Dermis microvascular lymphatic vessel endothelial cell (primary cell): ENCODE results near the gene ADGB. TPM values are rescaled to one million over a fixed set of nuclear protein-coding genes. Genes with fewer than 3 reads are reported as not detected.
"Not testable (repeated sequence)": the region's sequence is repeated elsewhere in the genome, so short reads cannot be mapped to it uniquely, and the experiment has no call there.

Experiments used
- DNase-seq, 2 donors: peaks; one replicate each; pipeline versions ENCODE4 v3.0.0 to v3.0.0-alpha.2; 2010; ENCODE audit warnings: low read depth in 2 of 2
- total RNA-seq: library from RNA; depleted of rRNA; stranded (reverse); fragments of >200 nt; gene quantifications from 2 replicates; pipeline ENCODE4 v1.2.1, GENCODE V29; 2014

Gene ADGB
- total RNA-seq, 1 donor from 2014 or later = not detected

DNA sequence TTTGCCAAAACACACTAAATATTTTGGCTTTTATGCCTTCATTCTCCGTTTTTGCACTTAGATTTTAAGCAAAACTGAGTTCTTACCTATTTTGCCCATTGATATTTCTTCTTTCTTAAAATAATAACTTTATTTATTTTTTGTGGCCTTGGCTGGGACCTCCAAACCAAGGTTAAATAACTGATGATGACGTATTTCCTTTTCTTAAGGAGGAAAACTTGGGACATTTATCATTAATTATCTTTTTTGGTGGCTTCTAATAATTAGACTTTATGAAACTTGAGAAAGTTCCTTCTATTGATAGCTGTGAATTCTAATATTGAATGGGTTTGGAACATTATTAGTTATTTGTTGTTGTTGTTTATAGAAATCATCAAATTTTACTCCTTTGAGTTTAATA is 154.5 kb downstream of the ADGB start:
- DNase-seq = no peak

DNA sequence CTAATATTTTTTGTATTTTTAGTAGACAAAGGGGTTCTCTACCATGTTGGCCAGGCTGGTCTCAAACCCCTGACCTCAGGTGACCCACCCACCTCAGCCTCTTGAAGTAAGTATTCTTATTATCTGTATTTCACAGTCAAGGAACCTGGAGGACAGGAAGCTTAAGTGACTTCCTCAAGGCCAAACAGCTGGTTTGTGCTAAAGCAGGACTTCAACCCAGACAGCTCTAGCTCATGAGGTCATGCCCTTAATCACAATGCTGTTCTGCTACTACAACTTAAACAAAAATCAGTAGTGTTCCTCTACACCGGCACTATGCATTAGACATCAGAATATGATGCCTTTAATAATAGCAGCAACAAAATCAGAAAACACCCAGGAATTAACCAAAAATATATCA is 168.9 kb downstream of the ADGB start:
- no peak for DNase-seq

DNA sequence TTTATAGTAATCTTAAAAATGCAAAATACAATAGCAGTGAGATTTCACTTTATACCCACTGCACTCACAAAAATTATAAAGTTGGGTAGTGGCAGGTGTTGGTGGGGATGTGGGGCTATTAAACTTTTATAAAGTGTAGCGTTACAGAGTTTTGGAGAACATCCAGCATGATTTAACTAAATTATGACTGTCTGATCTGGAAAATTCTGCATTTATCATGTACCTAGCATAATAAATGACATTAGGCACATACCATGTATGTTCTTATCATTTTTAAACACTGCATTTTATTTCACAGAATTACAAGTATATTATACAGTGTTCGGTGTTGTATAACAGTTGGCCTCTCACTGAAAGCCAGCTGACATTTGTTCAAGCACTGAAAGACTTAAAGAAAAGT is 169.9 kb downstream of the ADGB start:
- no peak for DNase-seq

DNA sequence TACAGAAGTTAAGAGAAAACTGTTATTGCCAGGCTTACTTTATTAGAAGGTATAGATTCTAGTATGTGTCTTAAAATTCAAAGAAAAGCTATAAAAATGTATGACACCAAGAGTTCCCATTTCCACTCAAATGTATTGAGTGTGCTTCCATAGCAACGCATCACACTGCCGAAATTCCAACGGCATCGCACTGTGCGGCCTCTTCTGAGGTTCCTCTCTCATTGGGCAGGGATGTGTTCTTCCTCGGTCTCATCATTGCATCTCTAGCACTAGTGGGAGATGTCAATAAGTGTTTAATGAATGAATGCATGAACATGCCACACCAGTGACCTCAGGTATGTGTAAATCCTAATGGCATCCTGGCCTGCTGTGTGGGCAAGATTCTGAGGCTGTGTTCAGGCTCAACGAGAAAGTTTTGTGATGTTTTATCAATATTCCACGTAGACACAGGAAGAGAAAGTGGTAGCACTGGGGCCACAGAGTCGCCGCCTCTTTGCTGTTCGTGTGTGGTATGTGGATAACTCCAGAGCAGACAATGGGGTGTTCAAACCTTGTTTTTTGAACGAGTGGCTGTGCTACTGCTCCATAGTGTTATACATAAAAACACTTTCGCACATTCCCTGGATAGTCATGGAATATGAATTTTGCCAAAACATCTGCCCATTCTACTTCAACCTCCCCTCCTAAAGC is 171.6 kb downstream of the ADGB start:
- no peak for DNase-seq

DNA sequence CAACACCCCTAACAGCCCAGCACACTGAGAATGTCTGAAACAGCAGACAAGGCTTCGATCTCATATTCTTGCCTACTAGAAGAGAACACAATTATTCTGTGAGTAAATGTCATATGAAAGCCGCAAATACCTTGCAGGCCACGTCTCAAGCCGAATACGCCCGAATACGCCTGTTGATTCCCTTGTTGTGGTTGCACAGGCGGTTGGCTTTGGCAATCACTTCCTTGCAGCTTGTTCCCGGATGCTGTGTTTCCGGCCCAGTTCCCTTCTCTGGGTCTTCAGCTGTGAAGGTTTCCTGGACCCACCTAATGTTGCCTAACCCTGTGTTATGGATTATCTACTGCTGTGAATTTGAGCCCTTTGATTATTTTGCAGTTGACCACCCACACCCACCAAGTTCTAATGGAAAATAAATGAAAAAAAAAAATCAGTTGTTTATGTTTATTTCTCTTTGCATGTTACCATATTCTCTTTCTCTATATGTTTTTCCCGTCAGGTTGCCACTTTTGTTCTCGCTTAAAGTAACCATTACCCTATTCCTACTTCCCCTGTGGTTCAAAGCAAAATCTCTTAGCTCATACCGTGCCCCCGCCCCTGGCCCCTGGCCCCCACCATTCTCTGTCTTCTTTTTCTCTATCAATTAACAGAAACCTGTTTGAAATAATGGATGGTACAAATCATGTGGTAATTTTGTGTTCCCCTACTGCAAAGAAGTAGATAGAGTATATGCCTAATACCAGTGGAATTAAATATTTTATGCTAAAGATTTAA is 172.4 kb downstream of the ADGB start:
- DNase-seq = peak; percentile 17 to 86

DNA sequence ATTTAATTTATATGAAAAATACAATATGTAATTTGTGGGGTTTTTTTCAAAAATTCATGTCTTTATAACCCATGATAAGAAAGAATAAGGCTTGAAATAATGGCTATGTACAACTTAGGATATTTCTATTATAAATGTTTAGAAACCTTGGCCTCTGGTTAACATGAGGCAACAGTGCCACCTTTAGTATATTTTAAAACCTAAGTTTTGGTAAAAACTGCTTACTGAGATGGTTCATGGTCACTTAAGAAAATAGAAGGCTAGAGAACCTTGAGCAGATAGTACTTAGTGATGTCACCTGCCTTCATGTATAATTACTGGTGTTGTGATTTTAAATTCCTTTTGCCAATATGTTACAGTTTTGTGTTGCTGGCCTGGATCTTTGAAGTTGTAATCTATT is 176.4 kb downstream of the ADGB start:
- DNase-seq = peak in 1 of 2 donors; percentile 12

DNA sequence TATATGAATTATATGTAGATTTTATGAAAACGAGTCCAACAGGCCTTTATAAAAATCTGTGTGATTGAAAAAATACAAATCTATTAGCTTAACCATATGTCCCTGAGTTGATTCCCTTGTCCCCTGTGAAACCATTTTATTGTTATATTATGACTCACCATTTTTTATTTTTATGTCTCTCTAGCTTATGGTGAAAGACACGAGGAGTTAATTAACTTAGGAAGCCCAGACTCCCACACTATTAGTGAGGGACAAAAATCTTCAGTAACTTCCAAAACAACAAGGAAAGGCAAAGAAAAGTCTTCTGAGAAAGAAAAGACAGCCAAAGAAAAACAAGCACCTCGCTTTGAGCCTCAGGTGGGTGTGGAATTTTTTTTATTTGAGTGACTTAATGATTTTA is 183.1 kb downstream of the ADGB start:
- DNase-seq = no peak

DNA sequence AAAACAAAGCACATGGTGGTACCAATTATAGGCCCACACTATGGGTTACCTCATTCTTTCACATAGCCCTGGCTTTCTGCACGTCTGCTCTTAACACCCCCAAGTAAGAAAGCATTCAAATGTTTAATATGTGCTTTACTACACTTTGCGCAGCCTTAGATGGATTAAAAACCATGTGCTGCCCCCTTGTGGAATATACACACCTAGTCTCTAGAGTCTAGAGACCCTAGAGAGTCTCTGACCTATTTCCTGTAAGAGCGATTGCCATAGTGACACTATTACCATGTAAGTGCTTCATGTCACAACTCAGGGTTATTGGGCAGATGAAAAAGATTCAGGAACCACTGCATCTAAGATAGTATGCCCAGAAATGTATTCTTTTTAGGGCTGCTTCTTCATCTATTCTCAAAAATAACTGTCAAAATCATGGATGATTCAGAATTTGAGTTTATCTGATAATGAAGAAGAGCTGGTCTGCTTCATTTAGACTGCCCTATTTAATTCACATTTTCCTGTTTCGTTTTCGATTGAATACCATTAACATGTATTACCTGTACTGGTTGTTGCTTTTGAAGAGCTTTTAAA is 186.3 kb downstream of the ADGB start:
- DNase-seq = peak; percentile 27 to 55

DNA sequence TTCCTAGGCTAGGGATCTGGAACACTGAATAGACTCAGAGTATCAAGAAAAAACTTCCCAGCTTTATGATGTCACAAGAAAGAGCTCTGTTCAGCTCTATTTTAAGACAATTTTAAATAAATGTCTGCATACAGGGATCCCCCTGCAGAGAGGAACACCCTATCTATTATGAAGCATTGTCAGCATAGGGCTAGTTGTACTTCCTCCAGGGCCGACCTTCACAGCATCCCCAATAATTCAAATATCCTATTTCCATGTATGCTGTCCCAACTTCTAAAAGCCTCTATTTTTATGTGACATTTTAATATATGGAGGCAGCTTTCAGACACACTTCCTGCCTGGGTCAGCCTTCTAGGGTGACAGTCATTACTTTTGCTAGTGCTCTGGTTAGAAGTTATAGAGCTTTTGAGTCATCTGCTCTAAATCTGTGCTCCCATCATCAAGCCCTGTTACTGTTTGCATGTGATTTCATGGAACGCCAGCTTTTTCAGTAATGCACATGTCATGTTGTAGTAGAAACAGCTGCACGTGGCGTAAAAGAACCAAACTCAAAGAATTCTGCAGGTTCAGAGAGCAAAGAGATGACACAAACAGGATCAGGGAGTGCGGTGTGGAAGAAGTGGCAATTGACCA is 189.2 kb downstream of the ADGB start:
- no peak for DNase-seq

DNA sequence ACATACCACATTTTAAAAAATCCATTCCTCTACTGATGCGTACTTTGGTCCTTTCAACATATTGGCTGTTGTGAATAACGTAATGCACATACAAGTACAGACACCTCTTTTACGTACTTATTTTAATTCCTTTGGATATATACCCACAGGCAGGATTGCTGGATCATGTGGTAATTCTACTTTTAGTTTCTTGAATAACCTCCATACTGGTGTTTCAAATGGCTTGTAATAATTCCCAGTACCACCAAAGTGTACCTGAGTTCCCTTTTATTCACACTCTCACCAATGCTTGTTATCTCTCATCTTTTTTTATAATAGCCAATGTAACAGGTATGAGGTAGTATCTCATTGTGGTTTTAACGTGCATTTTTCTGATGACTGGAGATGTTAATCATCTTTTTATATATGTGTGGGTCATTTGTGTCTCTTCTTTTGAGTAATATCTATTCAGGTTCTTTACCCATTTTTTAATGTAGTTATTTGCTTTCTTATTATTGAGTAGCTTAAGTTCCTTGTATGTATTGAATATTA is 191.9 kb downstream of the ADGB start:
- no peak for DNase-seq

DNA sequence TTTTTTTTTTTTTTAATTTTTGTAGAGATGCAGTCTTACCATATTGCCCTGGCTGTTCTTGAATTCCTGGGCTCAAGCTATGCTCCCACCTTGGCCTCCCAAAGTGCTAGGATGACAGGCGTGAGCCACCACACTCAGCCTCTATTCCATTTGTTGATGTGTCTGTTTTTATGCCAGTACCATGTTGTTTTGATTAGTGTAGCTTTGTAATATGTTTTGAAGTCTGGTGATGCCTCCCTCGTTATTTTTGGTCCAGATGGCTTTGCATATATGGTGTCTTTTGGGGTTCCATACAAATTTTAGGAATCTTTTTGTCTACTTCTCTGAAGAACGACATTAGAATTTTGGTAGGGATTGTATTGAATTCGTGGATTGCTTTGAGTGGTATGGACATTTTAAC is 193.2 kb downstream of the ADGB start:
- DNase-seq = no peak

DNA sequence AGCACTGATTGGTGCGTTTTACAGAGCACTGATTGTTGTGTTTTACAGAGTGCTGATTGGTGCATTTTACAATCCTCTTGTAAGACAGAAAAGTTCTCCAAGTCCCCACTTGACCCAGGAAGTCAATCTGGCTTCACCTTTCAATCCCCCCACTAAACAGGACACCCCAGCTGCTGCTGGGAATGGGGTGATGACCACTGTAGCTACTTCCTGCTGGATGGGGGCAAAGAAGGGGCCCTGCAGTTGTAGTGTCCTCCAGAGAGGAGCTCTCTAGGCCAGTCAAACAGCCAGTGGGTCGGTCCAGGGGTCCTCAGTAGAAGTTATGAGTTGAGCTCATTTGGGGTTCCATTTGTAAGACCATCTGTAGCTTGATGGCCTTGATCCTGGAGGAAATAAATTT is 194.4 kb downstream of the ADGB start:
- not testable (repeated sequence) for DNase-seq

DNA sequence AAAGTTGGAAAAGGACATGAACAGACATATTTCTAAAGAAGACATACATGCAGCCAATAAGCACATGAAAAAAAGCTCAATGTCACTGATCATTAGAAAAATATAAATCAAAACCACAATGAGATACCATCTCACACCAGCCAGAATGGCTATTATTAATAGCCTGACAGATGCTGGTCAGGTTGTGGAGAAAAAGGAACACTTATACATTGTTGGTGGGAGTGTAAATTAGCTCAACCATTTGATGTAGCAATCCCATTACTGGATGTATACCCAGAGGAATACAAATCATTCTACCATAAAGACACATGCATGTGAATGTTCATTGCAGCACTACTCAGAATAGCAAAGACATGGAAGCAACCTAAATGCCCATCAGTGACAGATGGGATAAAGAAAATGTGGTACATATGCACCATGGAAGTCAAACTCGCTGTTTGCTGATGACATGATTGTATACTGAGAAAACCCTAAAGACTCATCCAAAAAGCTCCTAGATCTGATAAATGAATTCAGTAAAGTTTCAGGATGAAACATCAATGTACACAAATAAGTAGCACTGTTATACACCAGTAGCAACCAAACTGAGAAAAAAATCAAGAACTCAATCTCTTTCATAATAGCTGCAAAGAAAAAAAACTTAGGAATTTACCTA is 196.8 kb downstream of the ADGB start:
- no peak for DNase-seq

DNA sequence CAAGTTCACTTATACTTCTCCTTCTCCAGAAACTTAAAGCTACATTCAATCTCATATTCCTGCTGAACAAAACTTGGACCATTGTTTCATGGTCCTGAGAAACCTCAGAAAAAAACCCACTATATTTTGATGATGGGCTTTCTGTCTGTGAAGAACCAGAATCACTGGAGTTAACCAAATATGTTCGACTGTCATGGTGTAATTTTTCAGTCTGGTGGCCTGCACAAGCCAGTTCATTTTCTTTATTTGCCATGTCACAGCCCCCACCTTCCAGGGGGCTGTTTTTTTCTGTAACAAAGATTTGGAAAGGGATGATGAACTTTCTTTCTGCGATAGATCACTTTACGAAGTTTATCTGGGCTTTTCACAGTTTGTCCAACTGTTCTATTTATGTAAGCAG is 204.4 kb downstream of the ADGB start:
- DNase-seq = not testable (repeated sequence)

DNA sequence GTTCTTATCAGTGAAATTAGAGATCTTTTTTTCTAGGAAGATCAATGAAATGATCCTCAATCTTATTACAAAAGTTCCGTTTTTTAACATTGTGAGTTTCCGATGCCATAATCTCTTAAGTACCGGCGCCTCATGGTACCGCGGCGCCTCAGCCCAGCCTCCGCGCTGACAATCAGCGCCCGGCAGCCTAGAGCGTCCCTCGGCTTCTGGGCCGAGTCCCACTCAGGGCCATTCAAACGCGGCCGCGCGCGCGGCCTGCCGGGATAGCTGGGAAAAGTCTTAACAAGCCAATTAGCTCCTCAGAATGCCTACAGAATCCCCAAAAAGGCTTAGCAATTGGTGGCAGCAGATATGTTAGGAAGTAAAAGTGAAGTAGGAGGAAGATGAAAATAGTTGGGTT is 204.8 kb downstream of the ADGB start:
- DNase-seq = no peak

DNA sequence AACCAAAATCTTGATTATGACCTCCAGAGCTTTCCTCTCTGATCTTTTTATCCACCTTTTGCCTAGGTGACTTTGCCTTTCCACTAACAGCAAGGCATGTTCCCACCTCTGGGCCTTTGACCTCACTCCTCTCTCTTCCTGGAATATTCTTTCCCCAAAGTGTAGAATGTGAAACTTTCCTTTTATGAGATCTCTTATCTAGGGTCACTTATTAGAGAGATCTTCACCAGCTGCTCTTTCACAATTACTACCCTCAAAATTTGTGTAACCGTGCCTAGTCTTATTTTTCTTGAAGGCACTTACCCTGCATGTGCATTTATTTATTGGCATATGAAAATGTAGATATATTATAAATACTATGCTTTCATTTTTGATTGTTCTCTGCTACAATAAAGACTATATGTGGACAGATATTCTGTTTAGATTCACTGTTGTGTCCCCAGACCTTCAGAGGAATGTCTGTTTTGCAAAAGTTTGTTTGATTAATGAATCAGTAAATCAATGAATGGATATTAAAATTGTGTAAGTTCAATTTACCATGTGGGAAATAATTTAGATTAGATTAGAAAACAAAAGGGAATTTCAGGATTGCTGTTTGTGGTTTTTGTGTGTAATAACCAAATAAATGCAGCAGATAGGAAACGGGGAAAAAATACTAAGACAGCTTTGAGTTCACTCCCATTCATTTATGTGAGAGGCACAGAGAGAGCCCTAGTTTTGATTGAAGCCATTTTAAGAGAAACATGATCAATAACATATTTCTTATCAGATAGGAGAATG is 207.0 kb downstream of the ADGB start:
- no peak for DNase-seq

DNA sequence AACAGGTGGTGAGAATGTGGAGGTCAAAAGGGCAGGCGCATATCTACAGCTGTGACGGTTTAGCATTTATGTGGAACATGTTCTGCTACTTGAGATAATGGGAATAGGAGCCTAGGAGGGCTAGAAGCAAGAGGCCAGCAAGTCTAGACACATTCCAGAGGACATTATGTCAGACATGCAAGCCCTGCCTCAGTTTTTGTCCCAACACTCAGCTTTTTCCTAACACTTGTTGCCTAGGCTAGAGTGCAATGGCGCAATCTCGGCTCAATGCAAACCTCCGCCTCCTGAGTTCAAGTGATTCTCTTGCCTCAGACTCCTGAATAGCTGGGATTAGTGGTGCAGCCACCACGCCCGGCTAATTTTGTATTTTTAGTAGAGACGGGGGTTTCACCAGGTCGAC is 210.2 kb downstream of the ADGB start:
- DNase-seq = not testable (repeated sequence)

DNA sequence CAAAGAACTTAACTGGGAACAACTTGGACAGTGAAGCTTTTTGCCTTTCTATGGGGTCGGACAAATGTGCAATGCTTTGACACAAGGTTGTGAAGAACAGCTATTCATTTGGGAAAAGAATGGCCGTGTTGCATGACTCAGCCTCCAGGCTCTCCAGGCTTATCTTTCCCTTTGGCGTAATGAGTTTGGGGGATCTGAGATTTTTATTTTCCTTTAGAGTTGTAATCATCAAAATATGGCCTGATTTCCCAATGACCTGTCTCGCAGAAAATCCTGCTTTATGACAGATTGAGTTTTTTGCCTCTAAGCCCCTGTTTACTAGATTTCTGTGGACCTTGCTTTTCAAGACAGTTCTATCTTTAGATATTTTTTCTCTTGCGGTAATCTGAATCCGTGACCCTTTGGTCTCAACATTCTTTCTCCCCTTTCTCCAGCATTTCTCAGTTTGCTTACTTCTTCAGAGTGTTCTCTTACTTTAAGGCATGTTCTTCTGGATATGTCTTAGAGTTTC is 214.1 kb downstream of the ADGB start:
- DNase-seq = not testable (repeated sequence)

DNA sequence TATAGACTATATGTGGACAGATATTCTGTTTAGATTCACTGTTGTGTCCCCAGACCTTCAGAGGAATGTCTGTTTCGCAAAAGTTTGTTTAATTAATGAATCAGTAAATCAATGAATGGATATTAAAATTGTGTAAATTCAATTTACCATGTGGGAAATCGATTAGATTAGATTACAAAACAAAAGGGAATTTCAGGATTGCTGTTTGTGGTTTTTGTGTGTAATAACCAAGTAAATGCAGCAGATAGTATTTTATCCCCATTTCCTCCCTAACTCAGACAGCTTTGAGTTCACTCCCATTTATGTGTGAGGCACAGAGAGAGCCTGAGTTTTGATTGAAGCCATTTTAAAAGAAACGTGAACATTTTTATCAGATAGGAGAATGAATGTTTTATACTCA is 214.8 kb downstream of the ADGB start:
- DNase-seq = no peak

DNA sequence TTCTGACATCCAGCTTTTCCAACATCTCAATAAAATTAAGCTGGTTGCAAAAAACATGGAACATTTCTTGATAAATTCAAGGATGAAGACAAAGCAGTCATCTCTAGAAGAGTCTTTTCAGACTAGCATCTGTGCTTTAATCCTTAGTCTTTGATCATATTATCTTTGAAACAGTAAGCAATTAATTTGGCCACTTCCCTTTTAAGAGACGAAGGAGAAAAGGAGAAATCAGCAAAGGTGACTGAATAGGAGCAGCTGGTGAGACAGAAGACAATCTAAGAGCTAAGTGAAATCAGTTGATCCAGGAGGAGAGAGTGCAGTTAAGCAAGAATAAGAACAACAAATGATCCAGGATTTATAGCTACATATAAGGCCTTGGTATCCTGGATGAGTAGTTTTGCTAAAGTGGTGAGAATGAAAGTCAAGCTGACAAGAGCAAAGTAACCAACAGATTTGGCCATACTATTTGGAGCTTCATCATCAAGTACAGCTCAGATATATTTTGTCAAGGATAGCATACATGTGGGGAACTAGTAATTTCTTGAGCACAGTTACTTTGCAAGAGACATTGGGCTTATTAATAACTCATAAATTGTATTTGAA is 215.5 kb downstream of the ADGB start:
- DNase-seq = no peak
